WTC11 (cell line): ENCODE results near the gene GRAMD1A. TPM values are rescaled to one million over a fixed set of nuclear protein-coding genes. Genes with fewer than 3 reads are reported as not detected.
A peak's percentile ranks its signal among the peaks of the same experiment; 100 is the strongest.

Experiments used
- ATAC-seq: fragments of 200-7000 bp; cut with Tn5 transposase; 2 replicates; pipeline ENCODE4 v1.10.0; 2021; ENCODE audit warnings: mild to moderate bottlenecking, moderate library complexity
- CTCF ChIA-PET: fragments of 300-600 bp; sonication (Branson Sonifier 250); formaldehyde crosslinking; loops from one replicate; lab custom pipeline; 2021; ENCODE audit warnings: antibody characterized with exemption; lab: Charles Lee
- POLR2A ChIA-PET: fragments of 350-600 bp; sonication (Branson Sonifier 250); formaldehyde crosslinking; loops from one replicate; lab custom pipeline; 2021; ENCODE audit warnings: antibody characterized with exemption; lab: Charles Lee
- DNase-seq: peaks from one replicate; pipeline ENCODE4 v3.0.0; 2021; ENCODE audit warnings: low spot score
- H3K27ac Mint-ChIP-seq: 2 replicates; pipeline ENCODE4 v1.8.0; 2021; ENCODE audit warnings: mixed read lengths
- H3K27me3 Mint-ChIP-seq: 2 replicates; pipeline ENCODE4 v1.8.0; 2021; ENCODE audit warnings: low read depth, mild to moderate bottlenecking, moderate library complexity, mixed read lengths
- H3K36me3 Mint-ChIP-seq: 2 replicates; pipeline ENCODE4 v1.8.0; 2021; ENCODE audit warnings: mixed read lengths
- H3K4me1 Mint-ChIP-seq: 2 replicates; pipeline ENCODE4 v1.8.0; 2022; ENCODE audit warnings: mixed read lengths
- H3K4me3 Mint-ChIP-seq: 2 replicates; pipeline ENCODE4 v1.8.0; 2021; ENCODE audit warnings: mild to moderate bottlenecking, moderate library complexity, mixed read lengths
- H3K9me3 Mint-ChIP-seq: 2 replicates; pipeline ENCODE4 v1.8.0; 2021; ENCODE audit warnings: mixed read lengths
- EMX1 ChIP-seq: fragments of 250-450 bp; sonication (Bioruptor Pico); IDR thresholded peaks from 2 replicates; pipeline ENCODE4 v1.8.0; 2021; ENCODE audit warnings: mild to moderate bottlenecking
- ETV6 ChIP-seq: sonication (generic); formaldehyde crosslinking; IDR thresholded peaks from 2 replicates; pipeline ENCODE4 v1.8.1; 2022; ENCODE audit warnings: mild to moderate bottlenecking, missing genetic modification reagents
- GTF2I ChIP-seq: fragments of 250-450 bp; sonication (Bioruptor Pico); conservative IDR thresholded peaks from 2 replicates; pipeline ENCODE4 v1.4.0; 2021; ENCODE audit warnings: mild to moderate bottlenecking
- JUN ChIP-seq: sonication (generic); formaldehyde crosslinking; IDR thresholded peaks from 2 replicates; pipeline ENCODE4 v1.8.0; 2023; ENCODE audit warnings: mild to moderate bottlenecking, missing genetic modification reagents
- NR1H2 ChIP-seq: sonication (generic); formaldehyde crosslinking; IDR thresholded peaks from 2 replicates; pipeline ENCODE4 v1.9.0; 2021; ENCODE audit warnings: mild to moderate bottlenecking, moderate library complexity, missing genetic modification reagents
- SP1 ChIP-seq: sonication (generic); formaldehyde crosslinking; conservative IDR thresholded peaks from 2 replicates; pipeline ENCODE4 v1.8.1; 2022; ENCODE audit warnings: missing genetic modification reagents
- TCF7 ChIP-seq: sonication (generic); formaldehyde crosslinking; IDR thresholded peaks from 2 replicates; pipeline ENCODE4 v1.8.0; 2022; ENCODE audit warnings: mild to moderate bottlenecking, low read depth, missing genetic modification reagents, moderate library complexity
- total RNA-seq: library from RNA; stranded (reverse); gene quantifications from 3 replicates; pipeline ENCODE4 v1.2.3, GENCODE V29; 2021
- TF ChIP-seq, protein P1 (sequence below): fragments of 250-450 bp; sonication (Bioruptor Pico); IDR thresholded peaks from 2 replicates; pipeline ENCODE4 v1.8.0; 2021; ENCODE audit warnings: mild to moderate bottlenecking
- TF ChIP-seq, protein P2 (sequence below): sonication (generic); formaldehyde crosslinking; conservative IDR thresholded peaks from 2 replicates; pipeline ENCODE4 v1.8.1; 2023; ENCODE audit warnings: mild to moderate bottlenecking, low read depth, missing genetic modification reagents, moderate library complexity
- TF ChIP-seq, protein P3 (sequence below): sonication (generic); formaldehyde crosslinking; IDR thresholded peaks from 2 replicates; pipeline ENCODE4 v1.8.1; 2023; ENCODE audit warnings: mild to moderate bottlenecking, moderate library complexity, missing genetic modification reagents
- TF ChIP-seq, protein P4 (sequence below): fragments of 250-450 bp; sonication (Bioruptor Pico); IDR thresholded peaks from 2 replicates; pipeline ENCODE4 v1.9.0; 2021; ENCODE audit warnings: mild to moderate bottlenecking, borderline replicate concordance
- TF ChIP-seq, protein P5 (sequence below): sonication (generic); formaldehyde crosslinking; IDR thresholded peaks from 2 replicates; pipeline ENCODE4 v1.8.0; 2022; ENCODE audit warnings: missing genetic modification reagents

Gene GRAMD1A
- total RNA-seq, 1 experiment from 2014 or later, result 389 TPM

DNA sequence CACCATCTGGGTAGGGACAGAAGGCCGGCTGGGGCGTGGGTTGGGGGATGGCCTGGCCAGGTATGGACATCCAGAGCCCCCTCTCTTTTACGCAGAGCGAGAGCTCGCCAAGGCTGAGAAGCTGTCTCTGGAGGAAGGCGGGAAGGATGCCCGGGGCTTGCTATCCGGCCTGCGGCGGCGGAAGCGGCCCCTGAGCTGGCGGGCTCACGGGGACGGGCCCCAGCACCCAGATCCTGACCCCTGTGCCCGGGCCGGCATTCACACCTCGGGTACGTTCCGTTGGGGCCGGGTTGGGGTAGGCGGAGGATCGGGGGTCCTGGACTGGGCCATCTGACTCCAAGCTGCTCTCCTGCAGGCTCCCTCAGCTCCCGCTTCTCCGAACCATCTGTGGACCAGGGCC lies 21.5 kb downstream of the GRAMD1A start (continued):
- TF ChIP-seq, protein P1, sequence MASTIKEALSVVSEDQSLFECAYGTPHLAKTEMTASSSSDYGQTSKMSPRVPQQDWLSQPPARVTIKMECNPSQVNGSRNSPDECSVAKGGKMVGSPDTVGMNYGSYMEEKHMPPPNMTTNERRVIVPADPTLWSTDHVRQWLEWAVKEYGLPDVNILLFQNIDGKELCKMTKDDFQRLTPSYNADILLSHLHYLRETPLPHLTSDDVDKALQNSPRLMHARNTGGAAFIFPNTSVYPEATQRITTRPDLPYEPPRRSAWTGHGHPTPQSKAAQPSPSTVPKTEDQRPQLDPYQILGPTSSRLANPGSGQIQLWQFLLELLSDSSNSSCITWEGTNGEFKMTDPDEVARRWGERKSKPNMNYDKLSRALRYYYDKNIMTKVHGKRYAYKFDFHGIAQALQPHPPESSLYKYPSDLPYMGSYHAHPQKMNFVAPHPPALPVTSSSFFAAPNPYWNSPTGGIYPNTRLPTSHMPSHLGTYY (CRISPR knock-in tag), result no peak
- TF ChIP-seq, protein P2, sequence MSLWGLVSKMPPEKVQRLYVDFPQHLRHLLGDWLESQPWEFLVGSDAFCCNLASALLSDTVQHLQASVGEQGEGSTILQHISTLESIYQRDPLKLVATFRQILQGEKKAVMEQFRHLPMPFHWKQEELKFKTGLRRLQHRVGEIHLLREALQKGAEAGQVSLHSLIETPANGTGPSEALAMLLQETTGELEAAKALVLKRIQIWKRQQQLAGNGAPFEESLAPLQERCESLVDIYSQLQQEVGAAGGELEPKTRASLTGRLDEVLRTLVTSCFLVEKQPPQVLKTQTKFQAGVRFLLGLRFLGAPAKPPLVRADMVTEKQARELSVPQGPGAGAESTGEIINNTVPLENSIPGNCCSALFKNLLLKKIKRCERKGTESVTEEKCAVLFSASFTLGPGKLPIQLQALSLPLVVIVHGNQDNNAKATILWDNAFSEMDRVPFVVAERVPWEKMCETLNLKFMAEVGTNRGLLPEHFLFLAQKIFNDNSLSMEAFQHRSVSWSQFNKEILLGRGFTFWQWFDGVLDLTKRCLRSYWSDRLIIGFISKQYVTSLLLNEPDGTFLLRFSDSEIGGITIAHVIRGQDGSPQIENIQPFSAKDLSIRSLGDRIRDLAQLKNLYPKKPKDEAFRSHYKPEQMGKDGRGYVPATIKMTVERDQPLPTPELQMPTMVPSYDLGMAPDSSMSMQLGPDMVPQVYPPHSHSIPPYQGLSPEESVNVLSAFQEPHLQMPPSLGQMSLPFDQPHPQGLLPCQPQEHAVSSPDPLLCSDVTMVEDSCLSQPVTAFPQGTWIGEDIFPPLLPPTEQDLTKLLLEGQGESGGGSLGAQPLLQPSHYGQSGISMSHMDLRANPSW (CRISPR knock-in tag), result no peak
- no peak for TF ChIP-seq TCF7

DNA sequence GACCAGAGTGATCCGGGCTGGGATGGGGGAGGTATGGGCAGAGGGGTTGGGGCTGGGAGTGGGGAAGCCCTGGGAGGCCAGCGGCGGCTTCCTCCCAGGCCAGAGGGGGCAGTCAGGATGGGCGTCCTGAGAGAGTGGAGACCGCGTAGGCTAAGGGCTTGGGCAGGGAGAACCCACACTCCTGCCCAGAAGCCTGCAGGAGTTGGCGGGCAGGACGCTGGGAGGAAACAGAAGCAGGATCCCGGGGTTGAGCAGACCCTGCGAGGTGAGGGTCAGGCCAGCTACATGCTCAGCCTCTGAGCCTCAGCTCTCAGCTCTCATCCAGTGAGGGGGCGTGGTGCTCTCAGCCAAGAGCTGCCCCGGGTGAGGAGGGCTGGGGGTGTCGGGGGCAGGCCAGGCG lies 22.3 kb downstream of the GRAMD1A start:
- TF ChIP-seq EMX1 (no peak), GTF2I (CRISPR knock-in tag) (no peak), NR1H2 (CRISPR knock-in tag) (no peak), JUN (CRISPR knock-in tag) (no peak), SP1 (CRISPR knock-in tag) (no peak), ETV6 (CRISPR knock-in tag) (no peak)
- TF ChIP-seq, protein P3, sequence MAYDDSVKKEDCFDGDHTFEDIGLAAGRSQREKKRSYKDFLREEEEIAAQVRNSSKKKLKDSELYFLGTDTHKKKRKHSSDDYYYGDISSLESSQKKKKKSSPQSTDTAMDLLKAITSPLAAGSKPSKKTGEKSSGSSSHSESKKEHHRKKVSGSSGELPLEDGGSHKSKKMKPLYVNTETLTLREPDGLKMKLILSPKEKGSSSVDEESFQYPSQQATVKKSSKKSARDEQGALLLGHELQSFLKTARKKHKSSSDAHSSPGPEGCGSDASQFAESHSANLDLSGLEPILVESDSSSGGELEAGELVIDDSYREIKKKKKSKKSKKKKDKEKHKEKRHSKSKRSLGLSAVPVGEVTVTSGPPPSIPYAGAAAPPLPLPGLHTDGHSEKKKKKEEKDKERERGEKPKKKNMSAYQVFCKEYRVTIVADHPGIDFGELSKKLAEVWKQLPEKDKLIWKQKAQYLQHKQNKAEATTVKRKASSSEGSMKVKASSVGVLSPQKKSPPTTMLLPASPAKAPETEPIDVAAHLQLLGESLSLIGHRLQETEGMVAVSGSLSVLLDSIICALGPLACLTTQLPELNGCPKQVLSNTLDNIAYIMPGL (CRISPR knock-in tag), result no peak
- TF ChIP-seq, protein P4, sequence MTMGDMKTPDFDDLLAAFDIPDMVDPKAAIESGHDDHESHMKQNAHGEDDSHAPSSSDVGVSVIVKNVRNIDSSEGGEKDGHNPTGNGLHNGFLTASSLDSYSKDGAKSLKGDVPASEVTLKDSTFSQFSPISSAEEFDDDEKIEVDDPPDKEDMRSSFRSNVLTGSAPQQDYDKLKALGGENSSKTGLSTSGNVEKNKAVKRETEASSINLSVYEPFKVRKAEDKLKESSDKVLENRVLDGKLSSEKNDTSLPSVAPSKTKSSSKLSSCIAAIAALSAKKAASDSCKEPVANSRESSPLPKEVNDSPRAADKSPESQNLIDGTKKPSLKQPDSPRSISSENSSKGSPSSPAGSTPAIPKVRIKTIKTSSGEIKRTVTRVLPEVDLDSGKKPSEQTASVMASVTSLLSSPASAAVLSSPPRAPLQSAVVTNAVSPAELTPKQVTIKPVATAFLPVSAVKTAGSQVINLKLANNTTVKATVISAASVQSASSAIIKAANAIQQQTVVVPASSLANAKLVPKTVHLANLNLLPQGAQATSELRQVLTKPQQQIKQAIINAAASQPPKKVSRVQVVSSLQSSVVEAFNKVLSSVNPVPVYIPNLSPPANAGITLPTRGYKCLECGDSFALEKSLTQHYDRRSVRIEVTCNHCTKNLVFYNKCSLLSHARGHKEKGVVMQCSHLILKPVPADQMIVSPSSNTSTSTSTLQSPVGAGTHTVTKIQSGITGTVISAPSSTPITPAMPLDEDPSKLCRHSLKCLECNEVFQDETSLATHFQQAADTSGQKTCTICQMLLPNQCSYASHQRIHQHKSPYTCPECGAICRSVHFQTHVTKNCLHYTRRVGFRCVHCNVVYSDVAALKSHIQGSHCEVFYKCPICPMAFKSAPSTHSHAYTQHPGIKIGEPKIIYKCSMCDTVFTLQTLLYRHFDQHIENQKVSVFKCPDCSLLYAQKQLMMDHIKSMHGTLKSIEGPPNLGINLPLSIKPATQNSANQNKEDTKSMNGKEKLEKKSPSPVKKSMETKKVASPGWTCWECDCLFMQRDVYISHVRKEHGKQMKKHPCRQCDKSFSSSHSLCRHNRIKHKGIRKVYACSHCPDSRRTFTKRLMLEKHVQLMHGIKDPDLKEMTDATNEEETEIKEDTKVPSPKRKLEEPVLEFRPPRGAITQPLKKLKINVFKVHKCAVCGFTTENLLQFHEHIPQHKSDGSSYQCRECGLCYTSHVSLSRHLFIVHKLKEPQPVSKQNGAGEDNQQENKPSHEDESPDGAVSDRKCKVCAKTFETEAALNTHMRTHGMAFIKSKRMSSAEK (CRISPR knock-in tag), result no peak
- TF ChIP-seq, protein P5, sequence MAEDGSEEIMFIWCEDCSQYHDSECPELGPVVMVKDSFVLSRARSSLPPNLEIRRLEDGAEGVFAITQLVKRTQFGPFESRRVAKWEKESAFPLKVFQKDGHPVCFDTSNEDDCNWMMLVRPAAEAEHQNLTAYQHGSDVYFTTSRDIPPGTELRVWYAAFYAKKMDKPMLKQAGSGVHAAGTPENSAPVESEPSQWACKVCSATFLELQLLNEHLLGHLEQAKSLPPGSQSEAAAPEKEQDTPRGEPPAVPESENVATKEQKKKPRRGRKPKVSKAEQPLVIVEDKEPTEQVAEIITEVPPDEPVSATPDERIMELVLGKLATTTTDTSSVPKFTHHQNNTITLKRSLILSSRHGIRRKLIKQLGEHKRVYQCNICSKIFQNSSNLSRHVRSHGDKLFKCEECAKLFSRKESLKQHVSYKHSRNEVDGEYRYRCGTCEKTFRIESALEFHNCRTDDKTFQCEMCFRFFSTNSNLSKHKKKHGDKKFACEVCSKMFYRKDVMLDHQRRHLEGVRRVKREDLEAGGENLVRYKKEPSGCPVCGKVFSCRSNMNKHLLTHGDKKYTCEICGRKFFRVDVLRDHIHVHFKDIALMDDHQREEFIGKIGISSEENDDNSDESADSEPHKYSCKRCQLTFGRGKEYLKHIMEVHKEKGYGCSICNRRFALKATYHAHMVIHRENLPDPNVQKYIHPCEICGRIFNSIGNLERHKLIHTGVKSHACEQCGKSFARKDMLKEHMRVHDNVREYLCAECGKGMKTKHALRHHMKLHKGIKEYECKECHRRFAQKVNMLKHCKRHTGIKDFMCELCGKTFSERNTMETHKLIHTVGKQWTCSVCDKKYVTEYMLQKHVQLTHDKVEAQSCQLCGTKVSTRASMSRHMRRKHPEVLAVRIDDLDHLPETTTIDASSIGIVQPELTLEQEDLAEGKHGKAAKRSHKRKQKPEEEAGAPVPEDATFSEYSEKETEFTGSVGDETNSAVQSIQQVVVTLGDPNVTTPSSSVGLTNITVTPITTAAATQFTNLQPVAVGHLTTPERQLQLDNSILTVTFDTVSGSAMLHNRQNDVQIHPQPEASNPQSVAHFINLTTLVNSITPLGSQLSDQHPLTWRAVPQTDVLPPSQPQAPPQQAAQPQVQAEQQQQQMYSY, result no peak
- no peak; the same call in 1 of the 2 replicates for ATAC-seq
- ChIA-PET CTCF (interaction anchor here (0.9 kb wide), 1 partner anchor 11 kb away, joined by 3 read pairs; no protein-coding TSS in a partner anchor), POLR2A (interaction anchor here (0.5 kb wide), 1 partner anchor 23 kb away, joined by 3 read pairs; no protein-coding TSS in a partner anchor)
- DNase-seq, result no peak
- Mint-ChIP-seq H3K27ac (peak overlapping the region; percentile 57; the same call in 1 of the 2 replicates), H3K9me3 (no peaks in the 10 kb centered on the region), H3K4me1 (no peaks in the 10 kb centered on the region), H3K36me3 (peaks cover 80% of the 10 kb centered on the region), H3K4me3 (no peak overlapping the region), H3K27me3 (no peaks in the 10 kb centered on the region)
